RWPE2 (cell line): Measurements from ENCODE around the gene WDR35.

Source experiments
- ATAC-seq: fragments of 200-7000 bp; cut with Tn5 transposase; 3 replicates; pipeline ENCODE4 v1.9.1; 2021; ENCODE audit warnings: low read depth
- DNase-seq: peaks from one replicate; pipeline ENCODE4 v3.0.0-alpha.2; 2020; ENCODE audit warnings: low spot score
- H3K27ac ChIP-seq: fragments of 450-650 bp; 2 replicates; pipeline ENCODE4 v1.5.1; 2017; ENCODE audit warnings: mild to moderate bottlenecking; ENCODE audit not compliant: poor library complexity, severe bottlenecking
- H3K27me3 ChIP-seq: fragments of 250-450 bp; sonication (Bioruptor Pico); 2 replicates; pipeline ENCODE4 v1.5.1; 2021; ENCODE audit warnings: mild to moderate bottlenecking, moderate library complexity; ENCODE audit not compliant: insufficient read depth, poor library complexity, severe bottlenecking
- H3K36me3 ChIP-seq: fragments of 250-450 bp; sonication (Bioruptor Pico); 2 replicates; pipeline ENCODE4 v1.5.1; 2020; ENCODE audit warnings: low read depth, mild to moderate bottlenecking, moderate library complexity
- H3K4me1 ChIP-seq: fragments of 250-450 bp; sonication (Bioruptor Pico); 2 replicates; pipeline ENCODE4 v1.5.1; 2021; ENCODE audit warnings: mild to moderate bottlenecking, moderate library complexity; ENCODE audit not compliant: insufficient read depth, poor library complexity, severe bottlenecking
- H3K4me3 ChIP-seq: fragments of 250-450 bp; sonication (Bioruptor Pico); 2 replicates; pipeline ENCODE4 v1.5.1; 2021; ENCODE audit warnings: mild to moderate bottlenecking, moderate library complexity; ENCODE audit not compliant: severe bottlenecking
- H3K9me3 ChIP-seq: fragments of 250-450 bp; sonication (Bioruptor Pico); 2 replicates; pipeline ENCODE4 v1.5.1; 2021; ENCODE audit warnings: mild to moderate bottlenecking, moderate library complexity; ENCODE audit not compliant: severe bottlenecking
- TF ChIP-seq, protein P1 (sequence below): fragments of 450-650 bp; IDR thresholded peaks from one replicate; pipeline ENCODE4 v1.5.1; 2017; ENCODE audit warnings: mild to moderate bottlenecking, moderate library complexity; ENCODE audit not compliant: poor library complexity, severe bottlenecking

WDR35 gene

GRCh38 chr2:19890104-19890503, 99.8 kb downstream of the WDR35 start:
- no peak for ATAC-seq
- Histone ChIP-seq H3K9me3 (no peaks in the 10 kb centered on the region), H3K27me3 (no peaks in the 10 kb centered on the region), H3K36me3 (peaks cover 6% of the 10 kb centered on the region; the same call in 1 of the 2 replicates), H3K4me1 (no peaks in the 10 kb centered on the region), H3K27ac (no peak overlapping the region), H3K4me3 (no peak overlapping the region)
- no peak for DNase-seq
- TF ChIP-seq, protein P1, sequence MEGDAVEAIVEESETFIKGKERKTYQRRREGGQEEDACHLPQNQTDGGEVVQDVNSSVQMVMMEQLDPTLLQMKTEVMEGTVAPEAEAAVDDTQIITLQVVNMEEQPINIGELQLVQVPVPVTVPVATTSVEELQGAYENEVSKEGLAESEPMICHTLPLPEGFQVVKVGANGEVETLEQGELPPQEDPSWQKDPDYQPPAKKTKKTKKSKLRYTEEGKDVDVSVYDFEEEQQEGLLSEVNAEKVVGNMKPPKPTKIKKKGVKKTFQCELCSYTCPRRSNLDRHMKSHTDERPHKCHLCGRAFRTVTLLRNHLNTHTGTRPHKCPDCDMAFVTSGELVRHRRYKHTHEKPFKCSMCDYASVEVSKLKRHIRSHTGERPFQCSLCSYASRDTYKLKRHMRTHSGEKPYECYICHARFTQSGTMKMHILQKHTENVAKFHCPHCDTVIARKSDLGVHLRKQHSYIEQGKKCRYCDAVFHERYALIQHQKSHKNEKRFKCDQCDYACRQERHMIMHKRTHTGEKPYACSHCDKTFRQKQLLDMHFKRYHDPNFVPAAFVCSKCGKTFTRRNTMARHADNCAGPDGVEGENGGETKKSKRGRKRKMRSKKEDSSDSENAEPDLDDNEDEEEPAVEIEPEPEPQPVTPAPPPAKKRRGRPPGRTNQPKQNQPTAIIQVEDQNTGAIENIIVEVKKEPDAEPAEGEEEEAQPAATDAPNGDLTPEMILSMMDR: no peak

DNA sequence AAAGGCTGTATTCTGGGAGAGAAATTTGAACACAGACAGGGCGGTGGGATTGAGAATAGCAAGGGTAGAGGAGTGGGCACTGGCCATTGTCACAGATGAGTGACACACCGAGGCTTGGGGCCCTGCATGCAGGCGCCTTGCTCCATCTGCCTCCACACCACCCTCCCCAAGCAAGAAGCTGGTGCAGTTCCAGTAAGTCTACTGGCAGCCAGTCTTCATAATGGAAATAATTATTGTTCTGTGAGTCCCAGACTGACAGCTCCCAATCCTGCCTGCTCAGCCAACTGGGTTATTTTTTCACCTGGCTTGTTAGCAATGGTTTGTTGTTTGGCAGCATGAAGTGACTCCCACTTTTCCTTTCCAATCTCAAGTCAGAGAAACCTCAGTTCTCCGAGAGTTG, 101.1 kb downstream of the WDR35 start:
- no peak overlapping the region for H3K27ac ChIP-seq
- TF ChIP-seq, protein P1: no peak
- no peaks in the 10 kb centered on the region; the same call in 1 of the 2 replicates for H3K36me3 ChIP-seq
- no peak for ATAC-seq
- no peaks in the 10 kb centered on the region for H3K9me3 ChIP-seq
- no peaks in the 10 kb centered on the region for H3K27me3 ChIP-seq
- no peak for DNase-seq
- H3K4me1 ChIP-seq: no peaks in the 10 kb centered on the region
- H3K4me3 ChIP-seq: no peak overlapping the region

DNA sequence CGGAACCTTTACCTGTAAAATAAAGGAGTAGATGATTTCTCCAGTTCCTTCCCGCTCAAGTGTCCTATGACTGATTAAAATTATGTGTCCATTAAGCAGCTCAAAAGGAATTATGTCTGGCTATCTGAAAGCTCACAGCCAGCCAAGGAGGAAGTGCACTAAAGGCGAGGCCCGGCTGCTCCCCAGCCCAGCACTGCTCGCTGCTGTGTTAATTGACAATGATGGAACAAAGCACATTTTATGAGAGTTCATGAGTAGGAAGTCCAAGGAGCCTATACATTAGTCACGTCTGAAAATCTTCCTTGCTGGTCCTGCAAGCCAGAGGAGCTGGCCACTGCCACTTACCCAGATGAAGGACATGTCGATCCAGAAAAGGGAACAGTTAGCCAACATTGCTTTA, 102.4 kb downstream of the WDR35 start:
- DNase-seq (no peak), ATAC-seq (no peak)
- Histone ChIP-seq H3K27ac (no peak overlapping the region), H3K4me3 (no peak overlapping the region), H3K9me3 (no peaks in the 10 kb centered on the region), H3K4me1 (no peaks in the 10 kb centered on the region), H3K36me3 (no peaks in the 10 kb centered on the region), H3K27me3 (no peaks in the 10 kb centered on the region)
- TF ChIP-seq, protein P1: no peak

DNA sequence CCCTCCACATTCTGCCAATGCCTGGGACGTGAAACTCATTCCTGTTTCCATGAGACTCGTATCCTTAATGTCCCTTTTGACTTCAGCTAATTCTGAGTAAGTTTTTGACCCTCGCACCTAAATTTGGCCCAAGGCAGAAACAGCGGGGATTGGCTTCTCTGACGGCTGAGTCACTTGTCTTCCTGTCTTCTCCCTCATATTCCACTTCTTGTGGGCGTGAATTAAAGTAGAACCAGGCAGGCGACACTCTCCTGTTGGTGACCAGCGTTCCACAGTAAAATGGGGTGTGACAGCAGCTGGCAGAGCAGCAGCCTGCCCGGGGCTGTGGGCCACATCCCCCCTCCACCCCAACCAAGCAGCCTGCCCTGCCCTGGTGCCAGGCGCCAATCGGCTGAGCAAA, 103.6 kb downstream of the WDR35 start:
- ATAC-seq: no peak
- Histone ChIP-seq H3K9me3 (no peaks in the 10 kb centered on the region), H3K4me3 (no peak overlapping the region), H3K27me3 (no peaks in the 10 kb centered on the region), H3K27ac (no peak overlapping the region), H3K4me1 (no peaks in the 10 kb centered on the region), H3K36me3 (no peaks in the 10 kb centered on the region)
- TF ChIP-seq, protein P1: no peak
- no peak for DNase-seq

GRCh38 chr2:19885791-19886190, 104.1 kb downstream of the WDR35 start:
- DNase-seq (no peak), ATAC-seq (no peak)
- no peak overlapping the region for H3K4me3 ChIP-seq
- TF ChIP-seq, protein P1: no peak
- H3K27ac ChIP-seq: no peak overlapping the region
- H3K9me3 ChIP-seq: no peaks in the 10 kb centered on the region
- H3K4me1 ChIP-seq: no peaks in the 10 kb centered on the region
- H3K36me3 ChIP-seq: no peaks in the 10 kb centered on the region
- H3K27me3 ChIP-seq: no peaks in the 10 kb centered on the region
